ENCODE results near the gene TRMT1. TPM values are rescaled to one million over a fixed set of nuclear protein-coding genes. Genes with fewer than 3 reads are reported as not detected.

Gene TRMT1
- total RNA-seq, 1 donor from 2014 or later: 28.0 TPM

DNA sequence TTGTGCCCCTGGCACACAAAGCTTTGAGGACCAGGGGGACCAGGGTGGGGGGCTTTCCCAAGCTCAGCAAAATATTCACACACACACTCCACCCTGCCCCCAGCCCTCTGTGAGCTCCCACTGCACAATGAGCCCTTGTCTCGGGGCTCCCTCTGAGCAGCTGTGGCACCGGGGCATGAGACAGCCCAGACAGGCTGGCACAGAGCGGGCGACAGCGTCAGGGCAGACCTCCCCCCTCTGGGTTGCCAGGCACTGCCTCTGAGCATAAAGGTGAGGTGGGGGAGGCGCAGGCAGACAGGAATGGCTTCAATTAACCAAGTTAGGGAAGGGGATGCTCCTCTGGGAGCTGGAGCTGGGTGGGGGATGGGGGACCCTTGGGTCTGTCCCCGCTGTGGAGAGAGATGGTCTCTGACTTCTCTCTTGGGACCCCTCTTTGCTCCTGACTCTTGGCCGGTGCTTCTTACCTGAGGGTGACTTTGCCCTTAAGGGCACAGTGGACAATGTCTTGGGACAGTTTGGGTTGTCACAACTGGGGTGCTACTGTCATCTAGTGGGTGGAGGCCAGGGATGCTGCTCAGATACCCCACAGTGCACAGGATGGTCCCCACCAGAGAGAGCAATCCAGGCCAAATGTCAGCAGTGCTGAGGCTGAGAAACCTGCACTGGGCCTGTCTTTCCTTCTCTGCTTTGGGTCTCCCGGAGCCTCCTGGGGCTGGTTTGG, 44.2 kb downstream of the TRMT1 start:
- Histone ChIP-seq H3K4me3 (no peak overlapping the region), H3K27me3 (no peaks in the 10 kb centered on the region), H3K9me3 (no peaks in the 10 kb centered on the region), H3K27ac (peak overlapping the region; percentile 96), H3K36me3 (peaks cover 0 to 27% of the 10 kb centered on the region in 2 donors), H3K4me1 (peaks cover 89% of the 10 kb centered on the region)
- no peak for DNase-seq (ENCODE audit: extremely low spot score in 2 of 2)
- TF ChIP-seq POLR2AphosphoS5 (IDR thresholded peaks at IDR 0.05; ENCODE audit: insufficient read depth in 1 of 2, low read depth in 1 of 2): no peak
- TF ChIP-seq POLR2A (IDR thresholded peaks at IDR 0.05): no peak
- TF ChIP-seq, protein P1, sequence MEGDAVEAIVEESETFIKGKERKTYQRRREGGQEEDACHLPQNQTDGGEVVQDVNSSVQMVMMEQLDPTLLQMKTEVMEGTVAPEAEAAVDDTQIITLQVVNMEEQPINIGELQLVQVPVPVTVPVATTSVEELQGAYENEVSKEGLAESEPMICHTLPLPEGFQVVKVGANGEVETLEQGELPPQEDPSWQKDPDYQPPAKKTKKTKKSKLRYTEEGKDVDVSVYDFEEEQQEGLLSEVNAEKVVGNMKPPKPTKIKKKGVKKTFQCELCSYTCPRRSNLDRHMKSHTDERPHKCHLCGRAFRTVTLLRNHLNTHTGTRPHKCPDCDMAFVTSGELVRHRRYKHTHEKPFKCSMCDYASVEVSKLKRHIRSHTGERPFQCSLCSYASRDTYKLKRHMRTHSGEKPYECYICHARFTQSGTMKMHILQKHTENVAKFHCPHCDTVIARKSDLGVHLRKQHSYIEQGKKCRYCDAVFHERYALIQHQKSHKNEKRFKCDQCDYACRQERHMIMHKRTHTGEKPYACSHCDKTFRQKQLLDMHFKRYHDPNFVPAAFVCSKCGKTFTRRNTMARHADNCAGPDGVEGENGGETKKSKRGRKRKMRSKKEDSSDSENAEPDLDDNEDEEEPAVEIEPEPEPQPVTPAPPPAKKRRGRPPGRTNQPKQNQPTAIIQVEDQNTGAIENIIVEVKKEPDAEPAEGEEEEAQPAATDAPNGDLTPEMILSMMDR (IDR thresholded peaks at IDR 0.05): no peak
- intact Hi-C loops (cut with DNase I): no loop called here

DNA sequence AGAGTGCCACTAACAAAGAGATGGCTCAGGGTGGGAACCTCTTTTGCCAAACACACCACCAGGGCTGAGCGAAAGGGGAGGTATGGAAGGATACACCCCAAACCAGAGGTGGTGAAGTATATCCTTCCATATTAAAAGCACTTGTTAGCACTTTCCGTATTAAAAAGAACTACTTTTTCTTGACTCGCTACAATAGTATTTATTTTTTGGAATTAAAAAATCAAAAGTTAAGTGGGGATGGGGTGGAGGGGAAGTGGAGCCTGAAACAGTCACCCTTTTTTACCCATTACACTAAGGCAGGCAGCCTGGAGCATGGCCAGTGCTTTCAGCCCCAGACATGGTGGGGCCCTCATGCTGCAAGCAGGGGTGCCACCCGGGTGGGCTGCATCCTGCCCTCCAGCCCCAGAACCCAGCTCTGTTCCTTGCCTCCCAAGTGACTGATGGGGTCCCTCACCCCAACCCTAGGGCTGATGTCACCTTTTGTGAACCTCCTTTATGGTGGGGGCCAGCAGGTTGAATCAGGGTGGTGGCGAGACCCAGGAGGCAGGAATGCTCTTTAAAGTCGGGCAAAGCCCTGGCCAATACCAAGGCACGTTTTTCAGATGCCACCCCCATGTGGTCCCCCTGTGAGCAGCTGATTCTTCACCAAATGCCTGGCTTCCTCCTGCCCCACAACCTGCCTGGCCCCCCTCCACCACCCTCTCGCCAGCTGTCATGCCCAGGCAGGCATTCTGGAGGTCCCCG, 44.9 kb downstream of the TRMT1 start:
- H3K36me3 ChIP-seq: peaks cover 0 to 21% of the 10 kb centered on the region in 2 donors
- intact Hi-C loops (cut with DNase I): no loop called here
- H3K4me1 ChIP-seq: peaks cover 89% of the 10 kb centered on the region

DNA sequence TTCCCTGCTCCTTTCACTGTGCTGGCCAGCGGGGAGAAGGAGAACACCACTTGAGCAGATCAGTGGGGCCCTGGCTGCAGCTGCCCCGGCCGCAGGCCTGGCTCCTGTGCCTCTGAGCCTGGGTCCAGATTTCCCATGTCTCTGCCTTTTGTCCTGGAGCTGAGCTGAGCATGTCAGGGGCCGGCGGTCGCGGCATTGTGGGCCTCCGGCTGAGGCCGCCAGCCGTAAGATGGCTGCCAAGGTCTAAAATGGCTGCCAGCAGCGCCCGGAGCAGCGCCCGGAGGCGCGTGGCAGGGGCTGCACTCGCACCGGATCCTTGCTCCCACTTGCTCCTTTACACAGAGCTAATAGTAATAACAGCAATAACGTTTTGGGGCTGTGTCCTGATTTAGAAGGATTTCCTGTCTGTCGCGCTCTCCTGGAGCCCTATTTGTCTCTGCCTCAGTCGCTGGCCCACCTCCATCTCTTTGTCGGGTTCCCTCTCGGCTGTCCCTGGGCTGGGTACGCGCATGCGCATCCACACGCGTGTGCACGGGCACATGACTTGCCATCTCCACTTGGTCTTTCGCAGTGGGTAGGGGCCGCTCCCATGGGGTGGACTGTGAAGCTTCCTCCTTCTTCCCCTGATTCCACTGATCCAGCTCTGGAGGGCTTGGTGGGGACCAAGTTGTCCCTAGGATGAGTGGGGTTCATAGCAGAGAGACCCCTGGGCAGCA, 46.0 kb downstream of the TRMT1 start:
- Histone ChIP-seq H3K9me3 (no peaks in the 10 kb centered on the region), H3K4me1 (peaks cover 89% of the 10 kb centered on the region), H3K36me3 (peaks cover 0 to 17% of the 10 kb centered on the region in 2 donors), H3K27ac (peak overlapping the region; percentile 96), H3K27me3 (no peaks in the 10 kb centered on the region), H3K4me3 (no peak overlapping the region)
- no peak for DNase-seq (ENCODE audit: extremely low spot score in 2 of 2)
- TF ChIP-seq POLR2A (IDR thresholded peaks at IDR 0.05) (no peak), POLR2AphosphoS5 (IDR thresholded peaks at IDR 0.05; ENCODE audit: insufficient read depth in 1 of 2, low read depth in 1 of 2) (no peak)
- TF ChIP-seq, protein P1 (IDR thresholded peaks at IDR 0.05): no peak
- intact Hi-C loops (cut with DNase I): no loop called here

More for the DNA sequence above, 44.9 kb downstream of the TRMT1 start:
- Histone ChIP-seq H3K4me3 (no peak overlapping the region), H3K27me3 (no peaks in the 10 kb centered on the region), H3K27ac (peak overlapping the region; percentile 96), H3K9me3 (no peaks in the 10 kb centered on the region)
- TF ChIP-seq, protein P1 (IDR thresholded peaks at IDR 0.05): no peak
- TF ChIP-seq POLR2AphosphoS5 (IDR thresholded peaks at IDR 0.05; ENCODE audit: insufficient read depth in 1 of 2, low read depth in 1 of 2) (no peak), POLR2A (IDR thresholded peaks at IDR 0.05) (no peak)
- no peak for DNase-seq (ENCODE audit: extremely low spot score in 2 of 2)

DNA sequence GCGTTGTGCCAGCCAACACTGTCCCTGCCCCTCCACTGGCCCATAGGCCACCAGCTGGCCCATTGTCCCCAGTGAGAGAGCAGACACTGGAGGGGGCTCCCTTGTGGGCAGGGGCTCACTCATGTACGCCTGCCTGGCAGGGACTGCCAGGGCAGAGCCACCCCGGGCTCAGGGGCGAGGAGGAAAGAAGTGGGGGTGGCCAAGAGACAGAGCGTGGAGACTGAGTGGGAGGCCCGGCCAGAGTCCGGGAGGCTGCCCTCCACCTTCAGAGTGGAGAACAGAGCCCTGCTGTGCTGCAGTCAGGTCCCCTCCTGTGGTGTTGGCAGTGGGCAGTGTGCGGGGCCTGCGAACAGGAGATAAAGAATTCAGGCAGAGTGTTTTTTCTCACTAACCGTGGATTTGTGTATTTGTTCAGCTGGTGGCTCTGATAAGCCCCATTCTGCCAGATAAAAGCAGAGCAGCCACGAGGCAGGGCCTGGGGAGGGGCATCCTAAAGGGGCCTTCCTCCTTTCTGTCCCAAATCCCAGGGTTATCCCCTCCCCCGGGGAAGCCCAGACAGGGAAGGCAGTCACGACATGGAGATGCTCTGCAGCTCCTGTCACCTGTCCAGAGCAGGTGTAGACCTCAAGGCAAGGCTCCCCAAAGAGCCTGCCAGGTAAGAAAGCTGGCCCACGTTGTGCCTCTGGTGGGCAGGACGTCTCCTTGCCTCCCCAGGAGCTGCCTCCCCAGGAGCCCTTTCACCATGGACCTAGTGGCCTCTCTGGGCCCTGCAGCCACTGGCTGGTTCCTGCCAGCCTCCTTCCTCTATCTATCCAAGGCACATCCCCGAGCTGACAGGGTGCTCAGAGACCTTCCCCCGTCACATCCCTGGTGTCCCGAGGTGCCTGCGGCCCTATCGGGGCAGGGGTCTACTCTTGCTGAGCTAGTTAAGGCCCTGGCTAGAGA, 46.9 kb downstream of the TRMT1 start:
- intact Hi-C loops (cut with DNase I): no loop called here
- DNase-seq (ENCODE audit: extremely low spot score in 2 of 2): no peak
- H3K9me3 ChIP-seq: no peaks in the 10 kb centered on the region
- H3K27ac ChIP-seq: peak overlapping the region; percentile 96
- peaks cover 94% of the 10 kb centered on the region for H3K4me1 ChIP-seq
- peaks cover 0 to 14% of the 10 kb centered on the region in 2 donors for H3K36me3 ChIP-seq
- H3K4me3 ChIP-seq: no peak overlapping the region
- H3K27me3 ChIP-seq: no peaks in the 10 kb centered on the region
- TF ChIP-seq, protein P1 (IDR thresholded peaks at IDR 0.05): no peak
- TF ChIP-seq POLR2A (IDR thresholded peaks at IDR 0.05) (no peak), POLR2AphosphoS5 (IDR thresholded peaks at IDR 0.05; ENCODE audit: insufficient read depth in 1 of 2, low read depth in 1 of 2) (no peak)
